Endometrial microvascular endothelial cells (primary cell): Measurements from ENCODE around the gene COL4A3. TPM values are rescaled to one million over a fixed set of nuclear protein-coding genes. Genes with fewer than 3 reads are reported as not detected.
"Not testable (repeated sequence)": the region's sequence is repeated elsewhere in the genome, so short reads cannot be mapped to it uniquely, and the experiment has no call there.

Experiments
- in situ Hi-C: cut with HindIII; loops from 2 replicates; pipeline ENCODE4 v1.10.0; 2017; ENCODE audit warnings: low sequenced_read_pairs, low pct_unique_long_range_greater_than_20kb; ENCODE audit errors: inconsistent ontology term
- total RNA-seq: library from RNA; depleted of rRNA; stranded (reverse); fragments of >200 nt; gene quantifications from one replicate; pipeline ENCODE4 v1.2.3, GENCODE V29; 2015; ENCODE audit errors: inconsistent ontology term

COL4A3 gene
- total RNA-seq, 1 donor from 2014 or later: not detected

DNA sequence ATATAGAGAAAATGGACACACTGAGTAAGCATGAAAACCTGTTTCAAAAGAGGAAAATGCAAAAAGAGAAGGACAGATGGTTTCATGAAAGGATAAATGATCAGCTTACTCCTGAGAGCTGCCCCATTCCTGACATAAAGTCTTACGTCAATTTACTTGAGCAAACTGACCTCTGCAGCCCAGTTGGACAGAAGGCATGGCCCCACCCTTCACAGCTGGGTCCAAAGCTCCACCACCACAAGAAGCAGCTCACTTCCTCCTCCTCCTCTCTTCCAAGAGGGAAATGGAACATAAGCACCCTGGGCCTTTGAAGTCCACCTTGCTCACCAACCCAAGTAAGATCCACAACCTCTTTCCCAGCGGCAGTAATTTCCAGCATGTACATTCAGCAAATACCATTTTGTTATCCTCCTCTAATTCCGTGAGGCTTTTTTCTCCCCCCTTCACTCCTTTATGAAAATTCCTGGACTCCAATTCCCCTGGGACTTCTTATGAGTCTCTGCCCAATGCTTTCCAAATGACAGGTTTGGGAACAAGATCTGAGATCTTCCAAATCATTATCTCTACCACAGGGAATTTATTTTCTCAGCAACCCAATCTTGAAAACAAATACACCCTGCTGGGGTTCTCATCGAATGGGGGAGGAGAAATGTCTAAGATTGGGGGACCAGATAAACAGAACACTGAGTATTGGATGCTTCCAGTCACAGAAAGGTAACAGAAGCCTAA is 10.5 kb upstream of the COL4A3 start:
- in situ Hi-C loops: no loop called here

DNA sequence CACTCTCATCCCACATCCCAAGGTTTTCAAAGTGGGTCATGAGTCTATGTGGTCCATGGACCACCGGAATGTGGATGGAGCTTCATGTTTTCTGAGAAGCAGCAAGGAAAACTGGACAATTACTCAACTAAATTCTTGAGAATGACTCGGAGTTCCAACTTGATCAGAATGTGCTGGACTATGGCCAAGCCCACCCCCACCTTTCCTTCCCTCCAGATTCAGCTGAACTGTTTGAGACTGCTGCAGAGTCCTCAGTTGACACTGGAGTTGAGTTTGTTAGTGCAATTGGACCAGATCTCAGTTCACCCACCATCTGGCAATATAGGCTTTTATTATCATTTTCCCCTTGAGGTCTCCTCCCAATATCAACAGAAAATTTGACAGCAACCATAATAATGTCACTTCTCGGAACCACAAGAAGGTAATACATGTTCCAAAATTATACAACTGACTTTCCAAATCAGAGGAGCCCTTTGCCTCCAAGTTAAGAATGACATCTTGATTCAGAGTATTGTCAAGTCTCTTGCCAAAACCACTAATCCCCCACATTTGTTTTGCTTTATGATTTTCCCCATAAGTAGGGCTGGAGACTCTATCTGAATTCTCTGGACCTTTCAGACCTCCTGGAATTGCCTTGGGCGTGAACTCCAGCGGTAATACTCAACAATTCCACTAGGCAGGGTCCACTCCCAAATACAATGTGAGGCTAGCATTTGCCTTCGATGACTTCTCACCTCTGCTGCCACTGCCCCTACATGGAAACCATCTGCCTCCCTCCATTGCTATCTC is 9.2 kb upstream of the COL4A3 start:
- in situ Hi-C loops: no loop called here

DNA sequence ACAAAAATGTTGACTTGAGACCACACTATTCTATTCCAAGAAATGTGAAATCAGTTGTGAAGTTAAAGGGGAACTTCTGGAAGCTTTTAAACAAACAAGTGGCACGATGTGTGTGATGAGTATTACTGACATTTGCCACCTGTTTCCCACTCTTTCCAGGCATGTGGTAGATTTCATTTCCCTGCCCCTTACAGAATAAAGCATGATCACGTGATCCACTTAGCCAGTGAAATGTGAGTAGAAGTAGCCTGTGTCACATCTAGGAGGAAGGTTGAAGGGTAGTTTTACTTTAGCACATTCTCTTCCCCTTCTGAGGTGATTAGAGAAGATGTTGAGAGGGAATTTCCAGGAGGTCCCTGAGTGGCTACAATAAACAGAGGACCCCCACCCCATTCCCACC is 4.3 kb upstream of the COL4A3 start:
- in situ Hi-C loops: no loop called here

DNA sequence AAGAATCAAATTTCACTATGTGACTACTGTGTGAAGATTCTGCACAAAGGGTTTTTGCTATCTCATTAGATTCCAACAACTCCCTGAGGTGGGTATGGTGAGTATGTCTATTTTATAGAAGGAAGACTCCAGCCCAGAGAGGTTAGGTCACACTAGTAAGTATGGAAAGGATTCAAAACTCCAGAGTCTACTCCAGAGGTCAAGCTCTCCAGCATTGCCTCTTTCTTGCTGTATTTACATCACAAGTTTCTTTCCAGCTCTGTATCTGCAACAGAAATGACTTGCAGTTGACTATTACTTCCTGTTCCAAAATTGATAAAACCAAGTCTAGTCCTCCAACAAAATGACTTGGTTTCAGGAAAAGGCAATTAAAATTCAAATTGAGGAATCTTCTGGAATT is 2.5 kb upstream of the COL4A3 start:
- in situ Hi-C loops: no loop called here

DNA sequence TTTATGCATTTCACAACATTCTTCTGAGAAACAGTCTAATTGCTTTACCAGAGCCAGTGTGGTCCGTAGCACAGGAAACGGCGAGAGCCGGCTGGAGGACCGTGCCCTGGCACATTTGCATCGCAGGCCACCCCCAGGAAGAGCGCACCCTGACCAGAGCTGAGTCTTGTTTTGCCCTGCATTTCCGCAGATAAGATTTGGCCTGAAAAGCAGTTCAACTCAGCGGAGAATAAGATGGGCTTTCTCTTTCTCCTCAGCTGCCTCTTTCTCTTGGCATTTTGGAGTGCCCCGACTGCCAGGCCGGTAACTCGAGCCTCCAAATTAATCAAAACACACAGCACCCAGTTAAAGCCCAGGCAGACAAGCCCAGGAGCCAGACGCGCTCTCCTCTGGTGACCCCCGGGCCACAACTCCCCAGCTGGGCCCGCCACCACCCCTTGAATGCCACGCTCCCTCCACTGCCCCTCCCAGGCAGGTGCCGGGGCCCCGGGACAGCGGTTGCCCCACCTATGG is 883 bp upstream of the COL4A3 start:
- in situ Hi-C loops: no loop called here

DNA sequence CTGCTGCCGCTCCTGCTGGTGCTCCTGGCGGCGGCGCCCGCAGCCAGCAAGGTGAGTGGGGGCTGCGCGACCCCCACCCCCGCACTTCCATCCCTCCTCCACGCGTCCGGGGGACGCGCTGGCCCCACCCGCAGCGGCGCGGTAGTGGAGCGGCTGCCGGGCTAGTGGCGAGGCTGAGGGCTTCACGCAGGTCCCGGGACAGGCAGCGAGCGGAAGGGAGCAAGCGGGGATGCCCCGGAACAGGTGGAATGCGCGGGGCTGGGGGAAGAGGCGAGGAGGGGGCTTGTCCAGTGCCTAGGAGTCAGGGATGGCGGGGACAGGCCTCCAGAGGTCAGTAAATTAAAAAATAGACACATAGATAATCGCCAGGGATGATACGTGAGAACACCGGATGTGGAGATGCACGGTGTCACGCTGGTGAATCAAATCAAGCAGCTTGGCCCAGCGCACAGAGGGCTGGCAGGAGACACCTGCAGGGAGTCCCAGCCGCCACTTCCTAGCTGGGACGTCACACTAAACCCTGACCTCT is 403 bp downstream of the COL4A3 start:
- in situ Hi-C loops: no loop called here

DNA sequence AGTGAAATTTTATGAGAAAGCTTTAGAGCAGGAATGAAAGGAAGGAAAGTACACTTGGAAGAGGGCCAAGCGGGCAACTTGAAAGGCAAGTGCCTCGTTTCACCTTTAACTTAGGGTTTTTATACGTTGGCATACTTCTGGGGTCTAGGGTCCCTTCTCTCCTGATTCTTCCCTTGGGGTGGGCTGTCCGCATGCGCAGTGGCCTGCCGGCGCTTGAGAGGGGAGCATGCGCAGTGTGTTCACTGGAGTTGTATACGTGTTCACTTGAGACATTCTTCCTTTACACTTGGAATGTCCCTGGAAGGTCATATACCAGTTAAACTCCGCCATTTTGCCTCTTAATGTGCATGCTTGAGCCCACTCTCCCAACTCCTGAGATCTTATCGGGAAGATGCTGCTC is 7.4 kb downstream of the COL4A3 start:
- in situ Hi-C loops: not testable (repeated sequence)

DNA sequence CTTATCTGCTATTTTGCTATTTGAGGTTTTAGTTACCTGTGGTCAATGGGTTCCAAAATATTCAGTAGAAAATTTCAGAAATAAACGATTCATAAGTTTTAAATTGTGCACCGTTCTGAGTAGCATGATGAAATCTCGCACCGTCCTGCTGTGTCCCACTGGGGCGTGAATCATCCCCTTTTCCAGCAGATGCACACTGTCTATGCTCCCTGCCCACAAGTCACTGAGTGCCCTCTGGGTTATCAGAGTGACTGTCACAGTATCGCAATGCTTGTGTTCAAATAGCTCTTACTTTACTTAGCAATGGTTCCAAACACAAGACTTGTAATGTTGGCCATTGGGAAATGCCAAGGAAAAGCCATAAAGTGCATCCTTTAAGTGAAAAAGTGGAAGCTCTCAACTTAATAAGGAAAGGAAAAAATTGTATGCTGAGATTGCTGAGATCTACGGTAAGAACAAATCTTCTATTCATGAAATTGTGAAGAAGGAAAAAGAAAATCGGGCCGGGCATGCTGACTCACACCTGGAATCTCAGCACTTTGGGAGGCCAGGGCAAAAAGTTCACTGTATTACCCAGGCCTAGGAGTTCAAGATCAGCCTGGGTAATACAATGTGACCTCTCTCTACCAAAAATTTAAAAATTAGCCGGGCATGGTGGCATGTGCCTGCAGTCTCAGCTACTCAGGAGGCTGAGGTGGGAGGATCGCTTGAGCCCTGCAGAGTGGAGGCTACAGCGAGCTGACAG is 13.3 kb downstream of the COL4A3 start:
- in situ Hi-C loops: no loop called here

DNA sequence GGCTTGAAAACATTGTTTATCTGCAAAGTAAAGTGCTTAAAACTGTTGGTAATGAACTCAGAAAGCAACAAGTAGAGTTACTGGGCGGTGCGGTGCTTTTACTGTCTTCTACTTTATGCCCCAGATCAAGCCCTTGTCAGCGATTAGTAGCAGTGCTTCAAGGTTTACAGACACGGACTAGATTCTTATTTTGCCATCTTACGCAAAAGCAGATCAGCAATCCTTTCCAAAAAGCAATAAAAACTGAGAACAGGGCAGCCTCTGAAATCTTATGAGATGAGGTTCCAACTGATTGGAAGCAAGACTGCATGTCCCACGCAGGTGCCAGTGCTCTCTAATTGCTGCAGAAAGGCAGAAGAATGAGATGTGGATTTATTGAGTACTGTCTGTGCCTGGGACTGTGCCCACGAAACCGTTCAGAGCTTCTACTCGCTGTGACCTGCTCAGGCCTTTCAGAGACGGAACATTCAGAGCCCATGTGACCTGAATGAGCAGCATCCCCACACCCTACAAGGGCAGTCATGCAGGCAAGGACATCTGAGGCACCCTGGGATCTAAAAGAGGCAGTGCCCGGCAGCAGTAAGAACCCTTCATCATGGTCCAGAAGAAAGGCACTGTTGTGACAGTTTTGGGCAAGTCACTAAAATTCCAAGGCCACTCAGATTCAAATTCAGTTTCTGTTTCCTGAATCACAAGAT is 15.7 kb downstream of the COL4A3 start:
- in situ Hi-C loops: no loop called here

DNA sequence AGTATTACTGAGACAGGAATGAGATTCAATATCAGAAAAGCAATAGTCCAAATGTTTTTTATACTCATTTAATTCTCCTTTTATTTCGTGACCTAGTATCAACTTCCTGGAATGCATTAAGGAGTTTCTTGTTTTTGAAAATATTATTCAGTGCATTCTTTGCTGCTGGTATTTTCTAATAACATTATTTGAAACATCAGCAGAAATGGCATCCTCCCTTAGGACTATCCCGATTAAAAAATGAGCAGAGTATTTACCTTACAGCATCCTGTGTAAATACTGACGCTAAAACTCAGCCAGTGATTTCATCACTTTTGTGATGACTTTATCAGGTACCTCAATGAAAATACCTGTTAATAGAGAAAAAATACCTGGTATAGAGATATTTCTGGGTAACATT is 16.3 kb downstream of the COL4A3 start:
- in situ Hi-C loops: no loop called here

DNA sequence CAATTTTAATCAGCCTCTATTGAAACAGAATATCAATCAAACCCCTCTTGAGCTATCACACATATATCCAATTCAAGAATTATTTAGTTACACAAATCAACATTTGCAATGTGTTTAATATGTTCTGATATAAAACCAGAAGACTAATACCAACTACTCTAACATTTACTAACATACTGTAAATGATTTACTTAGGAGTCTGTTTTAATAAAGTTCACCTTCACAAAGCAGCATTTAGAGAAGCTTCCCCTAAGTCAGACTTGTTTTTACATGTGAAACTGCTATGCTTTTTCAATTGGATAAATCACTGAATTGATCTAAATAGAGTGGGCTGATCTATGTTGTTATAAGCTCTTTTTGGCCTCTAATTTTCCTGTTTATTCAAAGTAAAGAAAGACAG is 18.3 kb downstream of the COL4A3 start:
- in situ Hi-C loops: no loop called here

DNA sequence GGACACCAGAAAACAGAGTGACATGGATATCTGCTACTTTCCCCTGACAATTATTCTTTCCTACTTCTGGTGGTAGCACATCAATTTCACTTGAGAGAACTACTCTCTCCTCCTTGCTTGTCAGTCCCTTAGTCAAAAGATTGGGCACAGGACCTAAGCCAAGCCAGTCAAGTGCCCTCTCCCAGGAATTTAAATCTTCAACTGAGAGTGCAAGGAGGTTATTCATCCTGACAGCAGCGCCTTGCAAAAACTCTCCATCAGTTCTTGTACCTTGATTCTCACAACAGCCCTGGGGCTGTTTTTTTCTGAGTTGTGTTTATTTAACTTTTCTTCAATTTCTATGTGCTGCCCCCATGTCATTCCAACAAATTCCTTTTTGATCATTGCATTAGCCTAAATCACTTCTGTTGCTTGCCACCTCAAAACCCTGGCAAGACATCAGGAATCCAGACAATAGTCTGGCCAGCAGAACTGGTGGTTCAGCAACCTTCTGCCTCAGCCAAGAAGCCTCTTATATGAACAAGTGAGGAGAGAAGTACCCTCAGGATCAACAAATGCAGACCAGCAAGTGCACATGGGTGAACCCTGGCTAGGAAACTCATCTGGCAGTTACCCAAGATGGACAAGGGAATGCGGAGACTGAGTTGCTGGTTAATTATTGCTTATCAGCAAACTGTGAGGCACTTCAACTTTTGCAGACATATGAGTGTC is 19.4 kb downstream of the COL4A3 start:
- in situ Hi-C loops: no loop called here

DNA sequence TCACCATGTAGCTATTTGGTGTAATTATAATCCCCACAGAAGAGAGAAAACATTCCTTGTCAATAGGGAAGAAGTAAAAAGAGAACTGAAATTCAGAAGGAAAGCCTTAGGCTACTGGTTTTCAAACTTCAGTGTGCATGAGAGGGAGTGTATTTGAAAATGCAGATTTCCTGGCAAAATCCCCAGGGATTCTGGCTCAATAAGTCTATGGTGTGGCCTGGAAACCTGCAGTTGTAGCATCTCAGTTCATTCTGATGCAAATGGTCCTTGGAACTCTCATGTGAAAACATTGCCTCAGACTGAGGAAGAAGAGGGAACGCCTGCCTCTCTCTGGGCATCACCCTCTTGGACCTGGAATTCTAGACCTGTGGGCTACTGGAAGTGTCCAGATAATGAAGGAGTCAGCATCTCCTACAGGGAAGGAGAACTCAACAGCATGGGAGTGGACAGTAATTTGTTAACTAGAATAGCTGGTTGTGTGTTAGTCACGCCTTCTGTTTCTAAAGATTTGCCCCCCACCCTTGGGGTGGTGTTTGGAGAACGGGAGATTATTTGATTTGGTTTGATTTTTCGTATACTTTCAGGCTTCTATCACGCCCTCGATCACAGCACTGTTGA is 21.3 kb downstream of the COL4A3 start:
- in situ Hi-C loops: no loop called here

DNA sequence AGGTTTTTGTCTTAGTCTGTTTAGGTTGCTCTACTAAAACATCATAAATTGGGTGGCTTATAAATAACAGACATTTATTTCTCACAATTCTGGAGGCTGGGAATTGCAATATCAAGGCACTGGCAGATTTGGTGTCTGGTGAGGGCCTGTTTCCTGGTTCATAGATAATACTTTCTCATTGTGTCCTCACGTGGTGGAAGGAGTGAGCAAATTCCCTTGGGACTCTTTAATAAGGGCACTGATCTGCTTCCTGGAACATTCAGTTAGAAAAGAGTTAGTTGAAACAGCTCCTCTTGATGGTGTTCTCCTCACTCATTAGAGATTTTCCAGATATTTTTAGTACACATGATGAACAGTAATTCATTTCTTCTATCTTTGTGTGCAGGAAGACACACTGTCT is 22.3 kb downstream of the COL4A3 start:
- in situ Hi-C loops: no loop called here

DNA sequence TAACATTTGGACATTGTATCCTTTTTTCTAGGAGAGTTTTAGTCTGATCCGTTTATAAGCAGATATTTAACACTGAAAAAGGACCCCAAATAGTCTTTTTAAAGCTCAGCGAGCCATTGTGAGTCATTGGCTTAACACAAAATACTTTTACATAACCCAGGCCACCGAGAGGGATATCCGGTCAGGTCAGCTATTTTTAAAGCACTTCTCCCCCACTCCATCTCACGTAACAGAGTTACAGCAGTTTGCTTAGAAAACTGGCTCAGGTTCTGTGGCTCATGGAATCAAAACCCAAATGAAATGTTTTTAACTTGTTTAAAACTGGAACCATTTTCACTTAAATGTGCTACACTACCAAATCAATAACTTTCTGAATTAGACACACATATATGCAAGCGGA is 23.9 kb downstream of the COL4A3 start:
- in situ Hi-C loops: no loop called here

DNA sequence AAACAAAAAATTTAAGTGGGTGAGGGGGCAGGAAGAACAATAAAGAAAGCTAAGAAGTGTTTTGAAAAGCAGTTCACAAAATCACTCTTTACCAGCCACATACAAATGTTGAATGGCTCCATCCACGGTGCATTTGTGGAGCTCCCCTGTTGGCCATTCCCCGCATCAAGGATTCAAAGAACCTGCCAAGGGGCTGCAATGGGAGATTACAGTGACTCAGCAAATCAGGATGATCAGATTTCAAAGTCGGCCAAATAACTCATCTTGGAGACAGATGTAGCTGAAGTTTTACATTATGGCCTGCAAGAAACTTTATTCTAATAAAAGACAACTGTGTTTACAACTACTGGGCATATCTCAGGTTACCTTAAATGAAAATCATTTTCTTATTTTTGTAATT is 26.9 kb downstream of the COL4A3 start:
- in situ Hi-C loops: no loop called here

DNA sequence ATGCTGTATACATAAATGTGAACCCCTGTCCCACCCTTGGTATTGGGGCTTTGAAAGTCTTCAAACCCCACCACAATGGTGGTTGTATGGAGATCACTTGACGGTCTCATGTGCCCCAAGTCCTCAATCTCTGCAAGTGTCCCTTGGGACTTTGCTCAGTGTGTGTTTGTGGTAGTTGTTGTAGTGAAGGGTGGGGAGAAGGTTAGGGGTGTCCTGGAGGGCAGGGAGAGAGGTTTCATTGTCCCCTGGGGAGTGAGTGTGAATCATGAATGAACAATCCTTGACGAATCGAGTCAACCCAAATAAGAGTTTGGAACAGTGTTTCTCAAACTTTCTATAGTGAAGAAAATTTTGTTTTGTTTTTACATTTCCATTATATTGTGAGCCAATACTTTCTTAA is 28.1 kb downstream of the COL4A3 start:
- in situ Hi-C loops: no loop called here

DNA sequence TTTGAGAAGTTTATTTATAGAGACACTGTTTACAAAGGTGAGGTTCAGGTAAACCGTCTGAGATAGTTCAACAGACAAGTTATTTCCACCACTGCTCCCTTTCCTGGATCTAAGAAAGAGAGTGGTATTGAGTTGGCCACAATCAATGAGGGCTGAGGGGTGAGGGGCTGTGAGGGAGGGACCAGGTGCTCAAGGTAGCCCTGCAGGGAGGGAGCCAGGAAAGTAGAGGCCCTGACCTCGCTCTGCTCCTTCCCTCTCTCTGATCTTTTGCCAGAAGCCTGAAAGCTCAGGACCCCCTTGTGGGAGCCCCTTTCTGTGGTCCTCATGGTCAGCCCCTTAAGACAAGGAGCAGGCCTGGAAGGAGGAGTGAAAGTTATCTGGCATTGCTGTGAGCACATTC is 29.8 kb downstream of the COL4A3 start:
- in situ Hi-C loops: no loop called here
